H1 (cell line): ENCODE measurements around the gene PLXNB3.

Experiments used
- BRCA1 ChIP-seq: IDR thresholded peaks from 2 replicates; pipeline ENCODE4 v1.6.1; 2012; ENCODE audit warnings: low read depth, low read length, improper control_type of control experiment
- CTCF ChIP-seq, 3 experiments: IDR thresholded peaks; 1 replicate in 2 of 3; 2 replicates in 1 of 3; pipeline versions ENCODE4 v1.5.1 to v1.6.1; 2011; ENCODE audit warnings: low read length in 3 of 3, mild to moderate bottlenecking in 3 of 3, inconsistent platforms in 2 of 3, low read depth in 1 of 3, moderate library complexity in 1 of 3; ENCODE audit not compliant: insufficient read depth in 1 of 3; ENCODE audit errors: control extremely low read depth in 1 of 3
- HDAC6 ChIP-seq: IDR thresholded peaks from one replicate; pipeline ENCODE4 v1.7.1; 2012; ENCODE audit warnings: low read depth, mild to moderate bottlenecking, inconsistent platforms, low read length, moderate library complexity

GRCh38 chrX:153799326-153799725 is 35.3 kb downstream of the PLXNB3 start:
- no peak for TF ChIP-seq BRCA1
- TF ChIP-seq HDAC6, result no peak
- no peak for TF ChIP-seq CTCF (IDR thresholded peaks at IDR 0.05; ENCODE audit: control extremely low read depth in 1 of 3, insufficient read depth in 1 of 3, low read depth in 1 of 3, low read length in 3 of 3)
